K562 (cell line): ENCODE data around the gene NASP. TPM values are rescaled to one million over a fixed set of nuclear protein-coding genes. Genes with fewer than 3 reads are reported as not detected.

Source experiments
- CEBPG ChIP-seq, 3 experiments: fragments of 200-800 bp in 1 of 3; sonication (Bioruptor generic) in 1 of 3; sonication (generic) in 1 of 3; formaldehyde crosslinking in 1 of 3; IDR thresholded peaks in 2 of 3; conservative IDR thresholded peaks in 1 of 3; 2 replicates each; pipeline versions ENCODE4 v1.6.1 to v1.8.0; 2016 to 2022; ENCODE audit warnings: missing compliant biosample characterization in 2 of 3, missing genetic modification characterization in 2 of 3, mild to moderate bottlenecking in 1 of 3, missing genetic modification reagents in 1 of 3
- FOXK1 ChIP-seq: sonication (generic); formaldehyde crosslinking; IDR thresholded peaks from 2 replicates; pipeline ENCODE4 v1.8.0; 2022; ENCODE audit warnings: missing genetic modification reagents, mild to moderate bottlenecking, borderline replicate concordance
- FOXK2 ChIP-seq, 2 experiments: fragments of 450-650 bp; IDR thresholded peaks in 1 of 2; conservative IDR thresholded peaks in 1 of 2; 2 replicates each; pipeline ENCODE4 v1.6.1; 2016; ENCODE audit warnings: low read depth in 2 of 2, mild to moderate bottlenecking in 1 of 2
- HDAC1 ChIP-seq, 2 experiments: fragments of 450-650 bp; IDR thresholded peaks; 2 replicates each; pipeline ENCODE4 v1.6.1; 2016 to 2017; ENCODE audit warnings: inconsistent platforms in 1 of 2, mild to moderate bottlenecking in 1 of 2, moderate library complexity in 1 of 2
- ILK ChIP-seq: fragments of 450-650 bp; IDR thresholded peaks from 2 replicates; pipeline ENCODE4 v1.6.1; 2016; ENCODE audit warnings: missing genetic modification characterization, low read depth, mild to moderate bottlenecking, missing compliant biosample characterization, moderate library complexity, borderline replicate concordance
- LARP7 ChIP-seq: fragments of 450-650 bp; IDR thresholded peaks from 2 replicates; pipeline ENCODE4 v1.6.1; 2016
- LCOR ChIP-seq: sonication (generic); formaldehyde crosslinking; IDR thresholded peaks from 2 replicates; pipeline ENCODE4 v1.8.0; 2022; ENCODE audit warnings: mild to moderate bottlenecking, missing genetic modification reagents
- MTA1 ChIP-seq: fragments of 450-650 bp; IDR thresholded peaks from 2 replicates; pipeline ENCODE4 v1.6.1; 2017; ENCODE audit warnings: borderline replicate concordance
- POLR2G ChIP-seq: fragments of 200-400 bp; formaldehyde crosslinking; IDR thresholded peaks from 2 replicates; pipeline ENCODE4 v1.6.1; 2017; ENCODE audit warnings: low read depth, mild to moderate bottlenecking, antibody characterized with exemption, low read length, moderate library complexity
- SMARCA4 ChIP-seq: fragments of 450-650 bp; IDR thresholded peaks from 2 replicates; pipeline ENCODE4 v1.6.1; 2016
- ZBTB49 ChIP-seq: sonication (generic); formaldehyde crosslinking; IDR thresholded peaks from 2 replicates; pipeline ENCODE4 v1.8.0; 2022; ENCODE audit warnings: missing genetic modification reagents, mild to moderate bottlenecking, borderline replicate concordance
- ZNF609 ChIP-seq: sonication (generic); formaldehyde crosslinking; IDR thresholded peaks from 2 replicates; pipeline ENCODE4 v1.8.1; 2023; ENCODE audit warnings: missing genetic modification reagents, mild to moderate bottlenecking, borderline replicate concordance
- polyA plus RNA-seq, 8 experiments: library from polyadenylated mRNA; depleted of rRNA in 4 of 8; stranded (reverse) in 5 of 8; unstranded in 3 of 8; fragments of >200 nt; fragmentation: Nextera tagmentation in 2 of 8; fragmentation: Illumina TruSeq in 1 of 8; extraction: Ambion mirVana in 2 of 8; extraction: Trizol in 1 of 8; gene quantifications; 2 replicates each; pipeline versions ENCODE4 v1.2.1 to v1.2.3, GENCODE V29; 2011 to 2014; ENCODE audit warnings: inconsistent platforms in 1 of 8, missing spikeins in 1 of 8
- total RNA-seq, 7 experiments: library from RNA; depleted of rRNA in 6 of 7; stranded (reverse); fragments of >200 nt in 6 of 7; fragmentation: Illumina TruSeq in 2 of 7; extraction: Trizol in 2 of 7; gene quantifications; 2 replicates each; pipeline versions ENCODE4 v1.2.1 to v1.2.3, GENCODE V29; 2011 to 2021; ENCODE audit warnings: low replicate concordance in 1 of 7

Gene NASP
- total and polyA plus RNA-seq, 9 of the 15 experiments (the other 6 are each of a cell fraction or from before 2014, with no cell fraction given), result 199 to 578 (median 419) TPM

- TF ChIP-seq ZNF609 (CRISPR knock-in tag) (0 out of 2 replicates have a peak, but pooled peaks have one; percentile 31), LARP7 (0 out of 2 replicates have a peak, but pooled peaks have one; percentile 7), ILK (tag) (no peak), HDAC1 (IDR thresholded peaks at IDR 0.05) (peak in 1 of 2 experiments; percentile 6; a peak in 1 of 4 replicates), FOXK2 (conservative IDR thresholded peaks at IDR 0.05 in 1 of 2, IDR thresholded peaks at IDR 0.05 in 1 of 2; ENCODE audit: low read depth in 2 of 2) (peak in 1 of 2 experiments; percentile 3; a peak in 1 of 4 replicates), LCOR (0 out of 2 replicates have a peak, but pooled peaks have one; percentile 2), CEBPG (CRISPR knock-in tag; IDR thresholded peaks at IDR 0.05) (no peak), CEBPG (tag; conservative IDR thresholded peaks at IDR 0.05 in 1 of 2, IDR thresholded peaks at IDR 0.05 in 1 of 2) (peak in 1 of 2 experiments; percentile 32; a peak in 1 of 4 replicates), MTA1 (0 out of 2 replicates have a peak, but pooled peaks have one; percentile 4), SMARCA4 (0 out of 2 replicates have a peak, but pooled peaks have one; percentile 1), POLR2G (no peak), ZBTB49 (CRISPR knock-in tag) (0 out of 2 replicates have a peak, but pooled peaks have one; percentile 18), FOXK1 (CRISPR knock-in tag) (0 out of 2 replicates have a peak, but pooled peaks have one; percentile 36)
Measured at GRCh38 chr1:45585110-45585426, 1.2 kb downstream of the NASP start (continued).
